ENCODE results near the gene KLHL17. TPM values are rescaled to one million over a fixed set of nuclear protein-coding genes. Genes with fewer than 3 reads are reported as not detected.

KLHL17 gene
- total and polyA plus RNA-seq, 9 of the 15 experiments (the other 6 are each of a cell fraction or from before 2014, with no cell fraction given) = 0.14 to 84.8 (median 13.0) TPM

- TF ChIP-seq ZBTB7A (IDR thresholded peaks at IDR 0.05; ENCODE audit: borderline replicate concordance, control insufficient read depth, low read depth, low read length) (no peak), ZBTB2 (IDR thresholded peaks at IDR 0.05) (no peak), ZSCAN29 (IDR thresholded peaks at IDR 0.05) (no peak), TCF3 (CRISPR knock-in tag; IDR thresholded peaks at IDR 0.05) (no peak), SNAPC5 (CRISPR knock-in tag; IDR thresholded peaks at IDR 0.05) (no peak), E2F1 (CRISPR knock-in tag; IDR thresholded peaks at IDR 0.05) (no peak), ADNP (tag; IDR thresholded peaks at IDR 0.05) (no peak), MBD1 (CRISPR knock-in tag; IDR thresholded peaks at IDR 0.05) (no peak), ZNF318 (IDR thresholded peaks at IDR 0.05; ENCODE audit: borderline replicate concordance in 1 of 2, low read depth in 1 of 2) (no peak)
These were observed 12.5 kb downstream of the KLHL17 start (continued) for GRCh38 chr1:972726-973458.
